Small intestine (tissue), 7 donors: Measurements from ENCODE around the gene DNAH12. TPM values are rescaled to one million over a fixed set of nuclear protein-coding genes. Genes with fewer than 3 reads are reported as not detected.
"Not testable (repeated sequence)": the region's sequence is repeated elsewhere in the genome, so short reads cannot be mapped to it uniquely, and the experiment has no call there.

Experiments used
- DNase-seq, 2 donors: peaks; one replicate each; pipeline versions ENCODE4 v3.0.0 to v3.0.0-alpha.2; 2013
- FAIRE-seq: peaks from 2 replicates; lab custom pipeline; 2012; peaks lifted over from hg19 to GRCh38; lab: Jason Lieb, UNC
- H3K27ac ChIP-seq, 3 donors: one replicate each; pipeline ENCODE4 v1.5.1; 2013; ENCODE audit warnings: low read length in 2 of 3, mild to moderate bottlenecking in 2 of 3, control low read depth in 1 of 3, inconsistent platforms in 1 of 3, low read depth in 1 of 3, moderate library complexity in 1 of 3
- H3K27me3 ChIP-seq, 3 donors: one replicate each; pipeline ENCODE4 v1.6.1; 2013; ENCODE audit warnings: low read length in 3 of 3, inconsistent platforms in 1 of 3; ENCODE audit not compliant: control insufficient read depth in 3 of 3, insufficient read depth in 3 of 3
- H3K36me3 ChIP-seq, 3 donors: one replicate each; pipeline ENCODE4 v1.6.1; 2013; ENCODE audit warnings: low read length in 3 of 3, inconsistent platforms in 1 of 3, low read depth in 1 of 3, mild to moderate bottlenecking in 1 of 3, moderate library complexity in 1 of 3; ENCODE audit not compliant: control insufficient read depth in 3 of 3, insufficient read depth in 2 of 3
- H3K4me1 ChIP-seq, 3 donors: one replicate each; pipeline ENCODE4 v1.6.1; 2013; ENCODE audit warnings: low read length in 2 of 3, inconsistent platforms in 1 of 3, low read depth in 1 of 3, mild to moderate bottlenecking in 1 of 3, moderate library complexity in 1 of 3; ENCODE audit not compliant: control insufficient read depth in 3 of 3, insufficient read depth in 2 of 3
- H3K4me3 ChIP-seq, 3 donors: one replicate each; pipeline ENCODE4 v1.5.1; 2013; ENCODE audit warnings: low read length in 3 of 3, control low read depth in 1 of 3, inconsistent platforms in 1 of 3, low read depth in 1 of 3, mild to moderate bottlenecking in 1 of 3, moderate library complexity in 1 of 3
- H3K9me3 ChIP-seq, 2 donors: one replicate each; pipeline ENCODE4 v1.6.1; 2013; ENCODE audit warnings: low read depth in 1 of 2, low read length in 1 of 2; ENCODE audit not compliant: control insufficient read depth in 2 of 2, insufficient read depth in 1 of 2
- WGBS, 3 donors: extraction: QIAGEN DNeasy Blood & Tissue Kit; methylation state at CpG; one replicate each; pipeline ENCODE4 v1.1.7; 2013; 5-methylcytosine and 5-hydroxymethylcytosine counted together
- polyA plus RNA-seq, 4 donors: library from polyadenylated mRNA; stranded (reverse) in 3 of 4; unstranded in 1 of 4; fragments of 200-250 nt in 3 of 4; fragments of 120-200 nt in 1 of 4; gene quantifications; one replicate each; pipeline versions ENCODE4 v1.2.1 to v1.2.3, GENCODE V29; 2013
- donor health status: healthy with polysubstance abuse.
- donor health status: control.
- donor health status: control.
- donor health status: Bipolar disorder and iron deficiency.
- donor health status: healthy.

Gene DNAH12
- polyA plus RNA-seq, 4 donors: 0.10 to 2.1 TPM; not detected in 2

DNA sequence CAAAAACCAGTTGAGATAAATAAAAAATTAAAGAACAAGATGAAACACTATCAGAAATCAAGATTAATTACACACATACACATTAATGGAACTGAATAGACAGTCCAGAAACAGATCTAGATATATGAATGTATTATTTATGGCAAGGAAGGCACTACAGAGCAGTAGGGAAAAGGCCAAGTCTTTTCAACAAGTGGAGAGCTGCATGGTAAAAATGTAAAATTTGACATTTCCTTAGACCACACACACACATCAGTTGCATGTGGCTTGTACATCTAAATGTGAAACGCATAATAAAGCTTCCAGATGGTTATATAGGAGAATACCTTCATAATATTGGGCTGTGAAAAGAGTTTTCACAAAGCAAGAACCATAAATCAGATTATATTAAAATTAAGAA lies 193.9 kb downstream of the DNAH12 start:
- DNase-seq (no peak), FAIRE-seq (no peak)
- no peak overlapping the region for H3K4me3 ChIP-seq
- no peaks in the 10 kb centered on the region for H3K9me3 ChIP-seq
- 74 to 81% (median 81%) methylated on average over 1 of the region's 1 CpG for WGBS, 3 donors
- no peaks in the 10 kb centered on the region for H3K27me3 ChIP-seq
- H3K36me3 ChIP-seq: no peaks in the 10 kb centered on the region
- no peaks in the 10 kb centered on the region for H3K4me1 ChIP-seq
- H3K27ac ChIP-seq: no peak overlapping the region

DNA sequence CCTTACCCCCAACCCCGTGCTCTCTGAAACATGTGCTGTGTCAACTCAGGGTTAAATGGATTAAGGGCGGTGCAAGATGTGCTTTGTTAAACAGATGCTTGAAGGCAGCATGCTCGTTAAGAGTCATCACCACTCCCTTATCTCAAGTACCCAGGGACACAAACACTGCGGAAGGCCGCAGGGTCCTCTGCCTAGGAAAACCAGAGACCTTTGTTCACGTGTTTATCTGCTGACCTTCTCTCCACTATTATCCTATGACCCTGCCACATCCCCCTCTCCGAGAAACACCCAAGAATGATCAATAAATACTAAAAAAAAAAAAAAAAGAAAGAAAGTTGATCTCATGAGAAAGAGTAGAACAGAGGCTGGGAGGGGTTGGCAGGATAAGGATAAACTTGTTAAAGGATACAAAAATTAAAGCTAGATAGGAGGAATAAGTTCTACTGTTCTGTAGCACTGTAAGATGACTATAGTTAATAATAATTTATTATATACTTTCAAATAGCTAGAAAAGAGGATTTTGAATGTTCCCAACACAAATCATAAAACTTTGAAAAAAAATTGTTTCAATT lies 205.0 kb downstream of the DNAH12 start:
- not testable (repeated sequence) for H3K27me3 ChIP-seq, H3K27ac ChIP-seq, H3K4me3 ChIP-seq, H3K9me3 ChIP-seq, FAIRE-seq, H3K36me3 ChIP-seq, H3K4me1 ChIP-seq
- DNase-seq: peak in 1 of 2 donors; percentile 2
- 43 to 52% methylated on average over 4 to 5 of the region's 7 CpGs; no CpG with 5 or more reads in 1 of the 3 donors for WGBS, 3 donors

DNA sequence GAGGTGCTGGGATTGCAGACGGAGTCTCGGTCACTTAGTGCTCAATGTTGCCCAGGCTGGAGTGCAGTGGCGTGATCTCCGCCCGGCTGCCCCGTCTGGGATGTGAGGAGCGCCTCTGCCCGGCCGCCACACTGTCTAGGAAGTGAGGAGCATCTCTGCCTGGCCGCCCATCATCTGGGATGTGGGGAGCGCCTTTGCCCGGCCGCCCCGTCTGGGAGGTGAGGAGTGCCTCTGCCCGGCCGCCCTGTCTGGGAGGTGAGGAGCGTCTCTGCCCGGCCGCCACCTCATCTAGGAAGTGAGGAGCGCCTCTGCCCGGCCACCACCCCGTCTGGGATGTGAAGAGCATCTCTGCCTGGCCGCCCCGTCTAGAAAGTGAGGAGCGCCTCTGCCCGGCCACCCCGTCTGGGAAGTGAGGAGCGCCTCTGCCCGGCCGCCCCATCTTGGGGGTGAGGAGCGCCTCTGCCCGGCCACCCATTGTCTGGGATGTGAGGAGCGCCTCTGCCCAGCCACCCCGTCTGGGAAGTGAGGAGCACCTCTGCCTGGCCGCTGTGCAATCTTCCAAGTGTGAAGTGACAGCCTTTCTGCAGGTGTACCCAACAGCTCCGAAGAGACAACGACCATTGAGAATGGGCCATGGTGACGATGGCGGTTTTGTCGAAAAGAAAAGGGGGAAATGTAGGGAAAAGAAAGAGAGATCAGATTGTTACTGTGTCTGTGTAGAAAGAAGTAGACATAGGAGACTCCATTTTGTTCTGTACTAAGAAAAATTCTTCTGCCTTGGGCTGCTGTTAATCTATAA lies 205.7 kb downstream of the DNAH12 start:
- FAIRE-seq, H3K27me3 ChIP-seq, H3K27ac ChIP-seq, H3K4me3 ChIP-seq, H3K4me1 ChIP-seq, H3K9me3 ChIP-seq, H3K36me3 ChIP-seq, DNase-seq: not testable (repeated sequence)
- WGBS, 3 donors: 94 to 97% (median 96%) methylated on average over 36 to 40 of the region's 40 CpGs

DNA sequence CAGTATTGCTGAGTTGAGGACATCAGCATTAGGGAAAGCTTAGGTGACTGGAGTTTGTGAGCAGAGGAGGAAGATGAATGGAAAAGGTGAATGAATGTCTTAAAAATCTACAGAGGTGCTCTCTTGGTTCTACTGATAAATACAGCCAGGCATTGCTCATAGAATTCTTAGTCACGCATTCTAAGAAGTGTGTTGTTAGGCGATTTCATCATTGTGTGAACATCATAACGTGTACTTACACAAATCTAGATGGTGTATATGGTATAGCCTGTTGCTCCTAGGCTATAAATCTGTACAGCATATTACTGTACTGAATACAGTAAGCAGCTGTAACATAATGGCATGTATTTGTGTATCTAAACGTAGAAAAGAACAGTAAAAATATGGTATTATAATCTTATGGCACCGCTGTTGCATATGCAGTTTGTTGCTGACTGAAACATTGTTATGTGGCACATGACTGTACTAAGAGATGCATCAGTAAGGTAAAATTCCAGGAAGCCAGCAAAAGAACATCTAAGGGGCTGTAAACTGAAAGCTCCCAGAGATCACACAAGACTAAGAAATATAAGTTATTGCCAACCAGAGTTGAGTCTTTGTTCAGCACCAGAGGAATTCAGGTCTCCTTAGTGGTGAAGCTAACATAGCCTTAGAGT lies 208.7 kb downstream of the DNAH12 start:
- H3K4me1 ChIP-seq: peaks cover 0 to 14% (median 3%) of the 10 kb centered on the region in 3 donors
- peaks cover 0 to 8% of the 10 kb centered on the region in 2 donors for H3K9me3 ChIP-seq
- H3K4me3 ChIP-seq: no peak overlapping the region
- H3K27ac ChIP-seq: no peak overlapping the region
- DNase-seq: peak in 1 of 2 donors; percentile 2
- no peaks in the 10 kb centered on the region for H3K27me3 ChIP-seq
- H3K36me3 ChIP-seq: no peaks in the 10 kb centered on the region
- FAIRE-seq: no peak
- 81 to 88% (median 82%) methylated on average over 5 of the region's 5 CpGs for WGBS, 3 donors

DNA sequence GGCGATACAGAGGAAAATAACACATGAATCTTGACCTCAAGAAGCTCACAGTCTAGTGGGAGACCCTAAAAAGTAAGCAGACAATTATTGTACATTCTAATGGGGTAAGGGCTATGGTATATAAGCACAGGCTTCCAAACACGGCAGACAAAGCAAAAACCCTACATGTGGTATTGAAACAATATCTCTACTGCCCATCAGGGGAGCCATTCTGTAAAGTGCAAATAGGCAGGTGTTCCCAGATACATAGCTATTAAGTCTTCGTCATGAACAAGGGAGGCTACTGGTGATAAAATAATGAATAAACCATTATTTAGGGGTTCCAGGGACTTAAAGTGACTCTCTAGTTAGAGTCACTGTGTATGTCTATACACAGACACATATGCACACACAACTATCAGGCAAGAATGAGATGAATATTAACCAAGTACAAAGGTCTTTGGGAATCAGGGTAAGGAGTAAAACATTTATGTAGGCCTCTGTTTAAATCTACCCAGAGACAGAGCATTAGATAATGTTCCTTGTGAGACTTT lies 213.0 kb downstream of the DNAH12 start:
- DNase-seq: peak; percentile 18 to 65
- Histone ChIP-seq H3K27ac (peak overlapping the region in 1 of 3 donors; percentile 70), H3K4me3 (no peak overlapping the region), H3K9me3 (no peaks in the 10 kb centered on the region), H3K27me3 (no peaks in the 10 kb centered on the region), H3K4me1 (peaks cover 0 to 14% (median 3%) of the 10 kb centered on the region in 3 donors), H3K36me3 (no peaks in the 10 kb centered on the region)
- 43 to 74% (median 57%) methylated on average over 3 of the region's 3 CpGs for WGBS, 3 donors
- no peak for FAIRE-seq

DNA sequence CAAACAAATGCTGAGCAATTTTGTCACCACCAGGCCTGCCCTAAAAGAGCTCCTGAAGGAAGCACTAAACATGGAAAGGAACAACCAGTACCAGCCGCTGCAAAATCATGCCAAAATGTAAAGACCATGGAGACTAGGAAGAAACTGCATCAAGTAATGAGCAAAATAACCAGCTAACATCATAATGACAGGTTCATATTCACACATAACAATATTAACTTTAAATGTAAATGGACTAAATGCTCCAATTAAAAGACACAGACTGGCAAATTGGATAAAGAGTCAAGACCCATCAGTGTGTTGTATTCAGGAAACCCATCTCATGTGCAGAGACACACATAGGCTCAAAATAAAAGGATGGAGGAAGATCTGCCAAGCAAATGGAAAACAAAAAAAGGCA lies 217.6 kb downstream of the DNAH12 start:
- H3K9me3 ChIP-seq, H3K4me3 ChIP-seq, H3K4me1 ChIP-seq, H3K27ac ChIP-seq, DNase-seq, H3K36me3 ChIP-seq, FAIRE-seq, H3K27me3 ChIP-seq: not testable (repeated sequence)
- 78 to 94% (median 89%) methylated on average over 1 of the region's 1 CpG for WGBS, 3 donors

DNA sequence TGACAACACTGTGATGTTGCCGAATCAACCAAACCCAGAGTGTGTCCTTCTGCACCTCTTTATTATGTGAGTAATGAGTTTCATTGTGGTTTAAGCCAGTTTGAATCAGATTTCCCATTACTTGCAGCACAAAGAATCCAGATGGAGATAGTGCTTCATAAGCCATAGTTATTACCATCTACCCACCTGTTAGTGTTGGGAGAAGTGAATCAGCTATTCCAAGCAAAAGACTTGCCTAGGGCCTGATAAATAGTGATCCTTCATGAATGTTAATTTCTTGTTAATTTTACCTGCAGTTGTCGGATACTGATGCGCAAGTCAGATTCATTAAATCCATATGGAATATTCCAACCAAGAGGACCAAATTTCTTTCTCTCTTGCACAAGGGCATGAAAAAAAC lies 229.9 kb downstream of the DNAH12 start:
- no peak for FAIRE-seq
- H3K27ac ChIP-seq: no peak overlapping the region
- 80 to 95% (median 90%) methylated on average over 3 of the region's 3 CpGs for WGBS, 3 donors

DNA sequence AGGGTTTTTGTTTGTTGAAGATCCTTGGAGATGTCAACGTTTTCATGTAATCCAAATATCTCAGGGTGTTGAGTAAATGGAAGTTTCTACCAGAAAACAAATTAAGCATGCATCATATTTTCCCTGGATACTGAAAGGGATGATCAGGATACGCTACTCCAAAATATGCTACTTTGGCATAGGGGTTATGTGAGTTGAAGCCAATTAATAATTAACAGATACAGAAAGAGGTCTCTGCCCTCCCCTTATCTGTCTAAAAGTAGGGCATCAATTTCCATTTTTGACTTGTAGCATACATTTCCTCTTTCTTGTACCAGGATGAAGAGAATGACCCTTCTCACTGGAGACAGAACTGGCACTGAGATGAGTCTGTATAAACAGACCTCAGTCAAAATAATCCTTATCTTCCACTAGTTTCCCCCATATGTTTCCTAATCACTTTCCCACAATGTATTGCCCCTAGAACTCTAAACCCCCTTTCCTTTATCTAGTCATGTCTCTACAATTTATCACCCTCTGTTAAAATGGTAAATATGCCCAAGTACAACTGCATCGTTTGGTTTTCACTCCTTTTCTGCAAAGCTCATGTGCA lies 234.3 kb downstream of the DNAH12 start:
- H3K4me1 ChIP-seq: no peaks in the 10 kb centered on the region
- no peak overlapping the region for H3K4me3 ChIP-seq
- DNase-seq (no peak), FAIRE-seq (no peak)
- H3K36me3 ChIP-seq: no peaks in the 10 kb centered on the region
- H3K27me3 ChIP-seq: no peaks in the 10 kb centered on the region
- H3K27ac ChIP-seq: no peak overlapping the region
- no peaks in the 10 kb centered on the region for H3K9me3 ChIP-seq
- WGBS, 3 donors: 33 to 46% (median 35%) methylated on average over 3 of the region's 3 CpGs

More for the DNA sequence above, 229.9 kb downstream of the DNAH12 start:
- Histone ChIP-seq H3K9me3 (no peaks in the 10 kb centered on the region), H3K36me3 (no peaks in the 10 kb centered on the region), H3K4me1 (no peaks in the 10 kb centered on the region), H3K4me3 (no peak overlapping the region), H3K27me3 (no peaks in the 10 kb centered on the region)
- DNase-seq: no peak
